OCI-LY1 (cell line): ENCODE data around the gene UNC80.

Experiments
- H2AFZ ChIP-seq: fragments of 200-600 bp; sonication (generic), shearing (Covaris generic); 2 replicates; pipeline ENCODE4 v1.6.0; 2014; ENCODE audit warnings: antibody characterized with exemption, mild to moderate bottlenecking, low read length
- H3F3A ChIP-seq: fragments of 200-600 bp; sonication (generic), shearing (Covaris generic); 2 replicates; pipeline ENCODE4 v1.6.0; 2014; ENCODE audit warnings: mild to moderate bottlenecking, antibody characterized with exemption, low read length, moderate library complexity; ENCODE audit not compliant: insufficient read depth
- H3K27ac ChIP-seq: fragments of 200-600 bp; sonication (generic); 2 replicates; pipeline ENCODE4 v1.5.1; 2014; ENCODE audit warnings: low read length, mixed run types, mild to moderate bottlenecking, low read depth; ENCODE audit not compliant: poor library complexity, severe bottlenecking
- H3K27me3 ChIP-seq: fragments of 200-600 bp; sonication (generic); 2 replicates; pipeline ENCODE4 v1.6.0; 2014; ENCODE audit warnings: antibody characterized with exemption, mild to moderate bottlenecking, low read length, moderate library complexity; ENCODE audit not compliant: insufficient read depth
- H3K36me3 ChIP-seq: fragments of 200-600 bp; sonication (generic); 2 replicates; pipeline ENCODE4 v1.6.1; 2014; ENCODE audit warnings: mild to moderate bottlenecking, antibody characterized with exemption, low read length, moderate library complexity, mixed read lengths; ENCODE audit not compliant: insufficient read depth
- H3K4me1 ChIP-seq: fragments of 200-600 bp; sonication (generic); 2 replicates; pipeline ENCODE4 v1.5.1; 2014; ENCODE audit warnings: mild to moderate bottlenecking, low read length, moderate library complexity; ENCODE audit not compliant: insufficient read depth, severe bottlenecking
- H3K4me2 ChIP-seq: fragments of 200-600 bp; sonication (generic), shearing (Covaris generic); 2 replicates; pipeline ENCODE4 v1.6.1; 2014; ENCODE audit warnings: low read length
- H3K4me3 ChIP-seq: fragments of 200-600 bp; sonication (generic); 2 replicates; pipeline ENCODE4 v1.5.1; 2014; ENCODE audit warnings: low read length, low read depth, mild to moderate bottlenecking, mixed read lengths; ENCODE audit not compliant: poor library complexity, severe bottlenecking
- H3K79me2 ChIP-seq: fragments of 200-600 bp; shearing (Covaris generic); 2 replicates; pipeline ENCODE4 v1.6.1; 2016; ENCODE audit warnings: mixed run types, low read length, mixed read lengths; ENCODE audit not compliant: insufficient read depth
- H3K9ac ChIP-seq: fragments of 200-600 bp; sonication (generic), shearing (Covaris generic); 2 replicates; pipeline ENCODE4 v1.6.1; 2014; ENCODE audit warnings: mild to moderate bottlenecking, low read length, mixed read lengths
- H3K9me2 ChIP-seq: fragments of 200-600 bp; sonication (generic), shearing (Covaris generic); 2 replicates; pipeline ENCODE4 v1.6.1; 2014; ENCODE audit warnings: low read depth, mild to moderate bottlenecking, low read length, mixed read lengths
- H3K9me3 ChIP-seq: fragments of 200-600 bp; shearing (Covaris generic); 2 replicates; pipeline ENCODE4 v1.6.1; 2014; ENCODE audit warnings: low read length, mixed read lengths
- H4K20me1 ChIP-seq: fragments of 200-600 bp; sonication (generic), shearing (Covaris generic); 2 replicates; pipeline ENCODE4 v1.6.0; 2016; ENCODE audit warnings: mild to moderate bottlenecking, low read length; ENCODE audit not compliant: insufficient read depth
- EZH2 ChIP-seq: fragments of 200-600 bp; sonication (generic), shearing (Covaris generic); IDR thresholded peaks from 2 replicates; pipeline ENCODE4 v1.8.0; 2017; ENCODE audit warnings: borderline replicate concordance, mixed run types, mild to moderate bottlenecking, antibody characterized with exemption, low read length, moderate library complexity, mixed read lengths
- TF ChIP-seq, protein P1 (sequence below): fragments of 200-600 bp; sonication (generic), shearing (Covaris generic); IDR thresholded peaks from 2 replicates; pipeline ENCODE4 v1.5.1; 2017; ENCODE audit warnings: mild to moderate bottlenecking, antibody characterized with exemption, low read length, moderate library complexity, mixed read lengths

Gene UNC80

DNA sequence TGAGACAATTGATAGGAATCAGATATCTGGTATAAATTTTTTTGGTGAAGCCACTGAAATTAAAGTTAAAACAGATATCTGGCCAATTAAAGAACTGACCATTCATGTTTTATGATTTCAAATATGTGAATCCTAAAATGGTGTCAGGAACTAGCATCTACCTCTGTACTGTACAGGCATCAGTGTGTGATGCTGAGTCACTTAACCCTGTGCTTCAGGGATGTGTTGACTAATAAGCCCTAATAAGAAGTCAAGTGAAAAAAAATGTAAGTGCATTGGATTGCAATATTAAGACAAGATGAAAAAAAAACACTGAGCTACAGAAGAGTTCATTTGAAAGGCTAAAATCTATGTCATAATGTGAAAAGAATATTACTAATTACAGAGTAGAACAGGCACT lies 9.1 kb upstream of the UNC80 start:
- no peaks in the 10 kb centered on the region for H3K27me3 ChIP-seq
- H3K9me2 ChIP-seq: no peaks in the 10 kb centered on the region
- H3K4me3 ChIP-seq: no peak overlapping the region
- no peaks in the 10 kb centered on the region for H3K36me3 ChIP-seq
- no peaks in the 10 kb centered on the region for H3F3A ChIP-seq
- H3K9me3 ChIP-seq: no peaks in the 10 kb centered on the region
- H3K27ac ChIP-seq: no peak overlapping the region
- no peak overlapping the region for H3K4me2 ChIP-seq
- no peak overlapping the region for H3K9ac ChIP-seq
- H4K20me1 ChIP-seq: no peaks in the 10 kb centered on the region
- H3K4me1 ChIP-seq: no peaks in the 10 kb centered on the region
- H3K79me2 ChIP-seq: no peaks in the 10 kb centered on the region
- TF ChIP-seq EZH2: no peak
- TF ChIP-seq, protein P1, sequence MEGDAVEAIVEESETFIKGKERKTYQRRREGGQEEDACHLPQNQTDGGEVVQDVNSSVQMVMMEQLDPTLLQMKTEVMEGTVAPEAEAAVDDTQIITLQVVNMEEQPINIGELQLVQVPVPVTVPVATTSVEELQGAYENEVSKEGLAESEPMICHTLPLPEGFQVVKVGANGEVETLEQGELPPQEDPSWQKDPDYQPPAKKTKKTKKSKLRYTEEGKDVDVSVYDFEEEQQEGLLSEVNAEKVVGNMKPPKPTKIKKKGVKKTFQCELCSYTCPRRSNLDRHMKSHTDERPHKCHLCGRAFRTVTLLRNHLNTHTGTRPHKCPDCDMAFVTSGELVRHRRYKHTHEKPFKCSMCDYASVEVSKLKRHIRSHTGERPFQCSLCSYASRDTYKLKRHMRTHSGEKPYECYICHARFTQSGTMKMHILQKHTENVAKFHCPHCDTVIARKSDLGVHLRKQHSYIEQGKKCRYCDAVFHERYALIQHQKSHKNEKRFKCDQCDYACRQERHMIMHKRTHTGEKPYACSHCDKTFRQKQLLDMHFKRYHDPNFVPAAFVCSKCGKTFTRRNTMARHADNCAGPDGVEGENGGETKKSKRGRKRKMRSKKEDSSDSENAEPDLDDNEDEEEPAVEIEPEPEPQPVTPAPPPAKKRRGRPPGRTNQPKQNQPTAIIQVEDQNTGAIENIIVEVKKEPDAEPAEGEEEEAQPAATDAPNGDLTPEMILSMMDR: no peak
- H2AFZ ChIP-seq: no peak overlapping the region

DNA sequence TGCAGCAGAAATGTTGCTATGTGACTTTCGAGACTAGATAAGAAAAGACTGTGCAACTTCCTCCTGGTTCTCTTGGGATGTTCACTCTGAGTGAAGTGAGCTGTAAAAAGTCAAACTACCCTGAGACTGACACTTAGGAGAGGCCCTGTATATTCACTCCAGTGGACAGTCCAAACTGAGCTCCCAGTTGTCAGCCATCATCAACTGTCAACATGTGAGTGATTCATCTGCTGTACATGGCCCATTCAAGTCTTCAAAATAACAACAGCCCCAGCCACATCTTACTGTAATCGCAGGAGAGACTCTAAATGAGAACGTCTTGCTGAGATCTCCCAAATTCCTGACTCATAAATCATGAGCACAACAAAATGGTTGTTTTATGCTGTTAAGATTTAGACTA lies 8.5 kb upstream of the UNC80 start:
- H3K9ac ChIP-seq: no peak overlapping the region
- no peaks in the 10 kb centered on the region for H3K79me2 ChIP-seq
- no peak overlapping the region for H3K4me2 ChIP-seq
- H3K4me1 ChIP-seq: no peaks in the 10 kb centered on the region
- H2AFZ ChIP-seq: no peak overlapping the region
- no peaks in the 10 kb centered on the region; the same call in 1 of the 2 replicates for H3K27me3 ChIP-seq
- H3K9me2 ChIP-seq: no peaks in the 10 kb centered on the region
- H3K27ac ChIP-seq: no peak overlapping the region
- no peaks in the 10 kb centered on the region for H3K36me3 ChIP-seq
- no peak overlapping the region for H3K4me3 ChIP-seq
- H3F3A ChIP-seq: no peaks in the 10 kb centered on the region
- H4K20me1 ChIP-seq: no peaks in the 10 kb centered on the region
- H3K9me3 ChIP-seq: no peaks in the 10 kb centered on the region
- TF ChIP-seq EZH2: no peak
- TF ChIP-seq, protein P1: no peak

DNA sequence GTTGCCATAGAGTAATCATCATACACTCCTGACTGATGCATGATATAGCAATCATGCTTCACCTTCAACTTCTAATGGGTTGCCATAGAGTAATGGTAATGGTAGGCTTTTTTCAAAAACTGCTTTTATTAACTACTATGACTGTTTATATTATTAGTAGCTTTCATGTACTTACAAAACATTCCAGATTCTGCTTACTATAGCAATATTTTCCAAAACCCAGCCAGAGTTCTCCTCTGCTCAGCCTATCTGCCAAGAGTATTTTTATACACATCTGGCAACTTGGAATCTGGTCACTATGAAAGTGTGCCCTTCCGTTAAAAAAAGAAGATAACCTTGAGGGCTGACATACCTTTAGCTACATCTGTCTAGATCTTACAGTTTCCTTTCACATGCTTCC lies 5.0 kb upstream of the UNC80 start:
- Histone ChIP-seq H3K79me2 (no peaks in the 10 kb centered on the region), H3K9ac (no peak overlapping the region), H3K9me3 (no peaks in the 10 kb centered on the region), H3K4me1 (no peaks in the 10 kb centered on the region), H3K9me2 (no peaks in the 10 kb centered on the region), H3F3A (no peaks in the 10 kb centered on the region), H3K27ac (no peak overlapping the region), H3K4me2 (no peak overlapping the region), H3K36me3 (no peaks in the 10 kb centered on the region), H2AFZ (no peak overlapping the region), H3K27me3 (no peaks in the 10 kb centered on the region; the same call in 1 of the 2 replicates), H4K20me1 (no peaks in the 10 kb centered on the region), H3K4me3 (no peak overlapping the region)
- TF ChIP-seq EZH2: no peak
- TF ChIP-seq, protein P1: no peak
